Subcutaneous abdominal adipose tissue (tissue), 5 donors: ENCODE results near the gene TBPL2.

Experiments used
- H3K27ac ChIP-seq: one replicate; pipeline ENCODE4 v1.7.0; 2013; ENCODE audit warnings: low read depth, mild to moderate bottlenecking, inconsistent platforms, low read length, moderate library complexity
- H3K27me3 ChIP-seq, 5 donors: one replicate each; pipeline ENCODE4 v1.7.0; 2013; ENCODE audit warnings: low read length in 5 of 5, inconsistent platforms in 1 of 5; ENCODE audit not compliant: control insufficient read depth in 5 of 5, insufficient read depth in 4 of 5
- H3K36me3 ChIP-seq, 5 donors: one replicate each; pipeline ENCODE4 v1.7.0; 2013; ENCODE audit warnings: low read length in 5 of 5; ENCODE audit not compliant: control insufficient read depth in 5 of 5, insufficient read depth in 5 of 5
- H3K4me1 ChIP-seq, 5 donors: one replicate each; pipeline ENCODE4 v1.7.0; 2013; ENCODE audit warnings: low read length in 5 of 5, mild to moderate bottlenecking in 3 of 5, moderate library complexity in 1 of 5; ENCODE audit not compliant: control insufficient read depth in 5 of 5, insufficient read depth in 5 of 5
- H3K4me3 ChIP-seq, 5 donors: one replicate each; pipeline ENCODE4 v1.7.0; 2013; ENCODE audit warnings: low read length in 5 of 5, low read depth in 1 of 5
- H3K9ac ChIP-seq, 5 donors: one replicate each; pipeline ENCODE4 v1.7.0; 2013; ENCODE audit warnings: low read length in 5 of 5, mild to moderate bottlenecking in 4 of 5, moderate library complexity in 3 of 5
- H3K9me3 ChIP-seq, 5 donors: one replicate each; pipeline ENCODE4 v1.7.0; 2013; ENCODE audit warnings: low read length in 5 of 5; ENCODE audit not compliant: control insufficient read depth in 5 of 5
- donor health status: healthy.
- donor health status: healthy.
- donor health status: healthy.
- donor health status: healthy.
- donor health status: healthy.

The TBPL2 gene

DNA sequence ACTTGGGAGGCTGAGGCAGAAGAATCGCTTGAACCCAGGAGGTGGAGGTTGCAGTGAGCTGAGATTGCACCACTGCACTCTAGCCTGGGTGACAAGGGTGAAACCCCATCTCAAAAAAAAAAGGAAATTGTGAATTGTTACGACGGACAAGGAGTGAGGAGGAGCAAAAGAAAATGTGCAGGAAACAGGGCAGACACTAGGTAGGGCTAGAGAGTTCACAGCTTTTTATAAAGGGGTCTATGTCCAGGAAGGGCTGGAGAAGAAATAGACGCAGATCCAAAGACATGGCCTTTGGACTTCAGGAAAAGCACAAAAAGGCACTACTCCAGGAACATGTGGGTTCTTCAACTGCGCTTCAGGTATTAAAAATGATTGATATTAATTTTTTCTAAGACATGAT, 63.2 kb downstream of the TBPL2 start:
- Histone ChIP-seq H3K36me3 (peaks cover 19 to 68% (median 61%) of the 10 kb centered on the region in 5 donors), H3K27ac (no peak overlapping the region), H3K9ac (no peak overlapping the region), H3K4me3 (no peak overlapping the region), H3K27me3 (no peaks in the 10 kb centered on the region), H3K9me3 (no peaks in the 10 kb centered on the region), H3K4me1 (no peaks in the 10 kb centered on the region)

DNA sequence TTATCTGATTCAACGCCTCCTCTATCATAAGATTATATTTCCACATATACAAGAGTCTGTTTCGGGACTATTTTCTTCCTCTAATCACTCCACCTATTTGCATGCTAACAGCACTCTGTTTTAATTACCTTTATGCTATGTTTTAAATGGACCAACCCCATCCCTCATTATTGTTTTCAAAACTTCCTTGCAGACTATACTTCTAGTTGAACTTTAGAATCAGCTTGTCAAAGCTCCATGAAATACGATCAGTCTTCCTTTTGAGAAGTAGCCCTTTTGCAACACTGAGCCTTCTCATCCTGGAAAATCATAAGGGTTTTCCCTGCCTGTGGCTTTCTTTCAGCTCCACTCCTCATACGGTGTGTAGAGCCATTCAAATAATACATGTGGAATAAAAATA, 65.6 kb downstream of the TBPL2 start:
- Histone ChIP-seq H3K36me3 (peaks cover 10 to 54% (median 47%) of the 10 kb centered on the region in 5 donors), H3K9ac (no peak overlapping the region), H3K27me3 (no peaks in the 10 kb centered on the region), H3K9me3 (no peaks in the 10 kb centered on the region), H3K27ac (no peak overlapping the region), H3K4me1 (no peaks in the 10 kb centered on the region), H3K4me3 (no peak overlapping the region)

DNA sequence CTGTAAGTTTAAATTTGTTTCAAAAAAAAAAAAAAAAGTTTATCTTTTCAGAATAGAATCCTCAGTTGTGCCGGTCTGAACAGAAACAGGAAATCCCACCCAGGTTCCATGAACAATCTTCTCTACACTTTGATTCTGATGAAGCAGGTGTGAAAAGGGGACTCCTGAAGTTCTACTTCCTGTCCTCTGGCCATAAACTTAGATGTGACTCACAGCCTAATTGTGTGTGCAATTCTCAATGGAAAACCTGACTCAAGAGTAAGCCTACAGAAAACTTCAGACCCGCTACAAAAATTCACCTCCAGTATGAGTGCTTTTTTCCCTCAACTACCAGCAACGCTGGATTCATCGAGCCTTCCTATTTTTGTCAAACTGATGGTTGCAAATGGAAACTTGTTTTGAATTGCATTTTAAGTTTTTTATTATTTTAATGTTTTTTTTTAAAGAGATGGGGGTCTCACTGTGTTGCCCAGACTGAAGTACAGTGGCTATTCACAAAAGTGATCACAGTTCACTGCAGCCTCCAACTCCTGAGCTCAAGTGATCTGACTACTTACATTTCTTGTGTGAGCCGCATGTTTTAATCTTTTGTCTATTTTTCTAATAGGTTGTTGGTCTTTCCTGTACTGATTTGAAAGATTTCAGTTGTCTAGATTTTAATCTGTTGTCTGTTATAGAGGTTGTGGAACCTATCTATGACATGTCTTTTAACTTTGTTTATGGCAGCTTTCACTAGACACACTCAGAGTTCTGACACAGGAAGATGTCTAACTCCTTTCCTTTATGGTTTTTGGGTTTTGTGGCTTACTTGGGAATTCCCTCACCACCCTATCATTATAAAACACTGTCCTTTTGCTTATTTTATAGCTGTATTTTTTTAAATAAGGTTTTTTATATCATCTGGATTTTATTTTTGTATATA, 66.4 kb downstream of the TBPL2 start:
- no peaks in the 10 kb centered on the region for H3K4me1 ChIP-seq
- H3K27ac ChIP-seq = no peak overlapping the region
- no peaks in the 10 kb centered on the region for H3K9me3 ChIP-seq
- peaks cover 12 to 56% (median 49%) of the 10 kb centered on the region in 5 donors for H3K36me3 ChIP-seq
- no peak overlapping the region for H3K9ac ChIP-seq
- H3K4me3 ChIP-seq = no peak overlapping the region
- H3K27me3 ChIP-seq = no peaks in the 10 kb centered on the region

DNA sequence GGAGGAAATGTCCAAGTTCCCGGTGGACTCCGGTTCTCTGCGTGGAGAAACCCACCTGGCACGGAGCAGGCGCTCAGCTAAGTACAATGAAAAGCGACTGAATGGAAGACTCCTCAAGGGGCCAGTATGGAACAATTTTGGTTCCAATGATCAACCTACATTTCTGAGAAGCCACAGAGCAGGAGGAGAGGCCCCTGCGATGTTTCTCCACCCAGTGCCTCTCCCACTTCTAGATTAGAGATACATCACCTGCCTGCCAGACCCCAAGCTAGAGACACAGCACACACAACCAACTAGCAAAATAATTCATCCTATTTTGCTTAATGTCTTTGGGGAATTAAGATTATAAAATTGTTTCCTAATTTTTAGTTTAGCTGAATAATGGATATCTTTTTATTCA, 67.6 kb downstream of the TBPL2 start:
- Histone ChIP-seq H3K4me1 (no peaks in the 10 kb centered on the region), H3K9ac (no peak overlapping the region), H3K27ac (no peak overlapping the region), H3K36me3 (peaks cover 11 to 56% (median 51%) of the 10 kb centered on the region in 5 donors), H3K27me3 (no peaks in the 10 kb centered on the region), H3K4me3 (no peak overlapping the region), H3K9me3 (no peaks in the 10 kb centered on the region)

DNA sequence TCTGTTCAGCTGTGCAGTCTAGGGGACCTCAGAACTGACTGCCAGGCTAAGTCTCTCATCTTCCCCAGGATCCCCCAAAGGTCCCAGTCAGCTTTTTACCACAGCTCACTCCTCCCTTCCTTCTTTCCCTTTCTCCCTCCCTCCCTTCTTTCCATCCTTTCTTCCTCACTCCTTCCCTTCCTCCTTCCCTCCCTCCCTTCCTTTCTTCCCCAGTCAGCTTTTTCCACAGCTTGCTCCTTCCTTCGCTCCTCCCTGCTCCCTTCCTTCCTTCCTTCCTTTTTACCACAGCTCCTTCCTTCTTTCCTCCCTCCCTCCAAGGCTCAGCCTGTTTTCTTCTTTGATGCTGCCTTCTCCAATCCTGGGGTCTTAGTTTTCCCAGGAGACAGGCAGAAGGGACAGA, 68.0 kb downstream of the TBPL2 start:
- Histone ChIP-seq H3K36me3 (peaks cover 11 to 57% (median 47%) of the 10 kb centered on the region in 5 donors), H3K27me3 (no peaks in the 10 kb centered on the region)

DNA sequence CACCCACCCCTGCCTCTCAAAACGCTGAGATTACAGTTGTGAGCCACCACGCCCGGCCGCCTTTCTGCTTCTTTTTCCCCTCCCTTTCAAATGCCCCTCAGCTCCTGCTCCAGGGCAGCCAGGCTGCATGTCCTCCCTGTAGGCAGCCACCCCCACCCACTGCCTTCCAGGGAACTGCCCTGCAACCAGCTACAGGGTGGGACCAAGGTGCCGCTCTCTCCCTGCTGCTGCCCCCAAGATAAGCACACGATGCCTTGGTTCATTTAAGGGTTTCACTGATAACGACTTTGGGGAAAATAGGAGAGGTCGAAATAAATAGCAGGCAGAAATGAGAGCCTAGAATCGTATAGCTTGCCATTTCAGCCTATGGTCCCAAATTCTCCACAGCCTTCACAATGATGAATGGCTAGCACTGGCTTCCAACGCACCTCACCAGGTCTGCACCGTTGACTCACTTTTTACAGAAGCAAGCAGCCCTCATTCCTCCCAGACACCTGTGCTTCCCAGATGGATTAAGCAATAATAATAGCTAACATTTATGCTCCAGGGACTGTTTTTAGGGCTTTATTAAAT, 69.4 kb downstream of the TBPL2 start:
- H3K9me3 ChIP-seq = no peaks in the 10 kb centered on the region
- no peak overlapping the region for H3K4me3 ChIP-seq
- no peaks in the 10 kb centered on the region for H3K27me3 ChIP-seq
- no peak overlapping the region for H3K27ac ChIP-seq
- no peak overlapping the region for H3K9ac ChIP-seq
- H3K4me1 ChIP-seq = no peaks in the 10 kb centered on the region
- peaks cover 8 to 45% (median 38%) of the 10 kb centered on the region in 5 donors for H3K36me3 ChIP-seq

More for the DNA sequence above, 68.0 kb downstream of the TBPL2 start:
- H3K27ac ChIP-seq = no peak overlapping the region
- no peak overlapping the region for H3K9ac ChIP-seq
- H3K4me1 ChIP-seq = no peaks in the 10 kb centered on the region
- no peak overlapping the region for H3K4me3 ChIP-seq
- H3K9me3 ChIP-seq = no peaks in the 10 kb centered on the region

DNA sequence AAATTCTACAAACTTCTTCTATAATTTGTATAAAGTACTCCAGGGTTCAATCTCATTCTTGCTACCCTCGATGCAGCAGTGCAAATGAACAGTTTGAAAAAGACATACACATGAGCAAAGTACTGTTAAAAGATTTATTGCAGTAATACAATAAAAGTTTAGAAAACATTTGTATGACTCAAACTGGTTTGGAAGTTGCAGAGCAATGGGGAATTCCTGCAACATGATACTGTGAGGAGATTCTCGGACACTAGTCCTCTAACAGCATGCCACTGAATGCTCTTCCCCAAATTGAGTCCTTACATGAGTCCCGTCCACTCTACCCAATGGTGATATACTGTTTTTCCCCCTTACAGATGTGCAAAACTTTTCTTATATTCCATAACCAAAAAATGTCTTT, 74.1 kb downstream of the TBPL2 start:
- Histone ChIP-seq H3K4me1 (no peaks in the 10 kb centered on the region), H3K27me3 (no peaks in the 10 kb centered on the region), H3K27ac (peak overlapping the region; percentile 26), H3K9ac (no peak overlapping the region), H3K36me3 (peaks cover 6 to 40% (median 28%) of the 10 kb centered on the region in 5 donors), H3K9me3 (no peaks in the 10 kb centered on the region), H3K4me3 (no peak overlapping the region)
